HepG2 (cell line): ENCODE data around the gene AMN. TPM values are rescaled to one million over a fixed set of nuclear protein-coding genes. Genes with fewer than 3 reads are reported as not detected.

Experiments used
- ATAC-seq: fragments of 200-7000 bp; cut with Tn5 transposase; 3 replicates; pipeline ENCODE4 v1.9.1; 2020; ENCODE audit warnings: mild to moderate bottlenecking, moderate library complexity
- BruUV-seq: library from RNA; stranded (reverse); fragments of 400-500 nt; replicated peaks from 2 replicates; lab custom pipeline; 2021; lab: Mats Ljungman, UMichigan
- CTCF ChIA-PET: fragments of 300-600 bp; formaldehyde crosslinking; extraction: SDS; loops from one replicate; lab custom pipeline; 2021; ENCODE audit warnings: low total read pairs, inconsistent platforms, low intra/inter-chr PET ratio; lab: Yijun Ruan, JAX
- POLR2A ChIA-PET: fragments of 350-600 bp; sonication (Branson Sonifier 250); formaldehyde crosslinking; loops from one replicate; lab custom pipeline; 2020; ENCODE audit warnings: antibody characterized with exemption, inconsistent platforms; lab: Yijun Ruan, JAX
- DNase-seq: peaks from one replicate; pipeline ENCODE4 v3.0.0-alpha.2; 2015; ENCODE audit warnings: low spot score
- FAIRE-seq: peaks from 3 replicates; lab custom pipeline; 2011; peaks lifted over from hg19 to GRCh38; lab: Jason Lieb, UNC
- H2AFZ ChIP-seq: one replicate; pipeline ENCODE4 v1.6.1; 2011; ENCODE audit warnings: low read length, inconsistent platforms
- H3K27ac ChIP-seq: fragments of 300-600 bp; 3 replicates; pipeline ENCODE4 v1.8.0; 2011; ENCODE audit warnings: mixed run types, mild to moderate bottlenecking, mixed read lengths, low read length, inconsistent platforms; ENCODE audit not compliant: insufficient read depth; ENCODE audit errors: extremely low read length
- H3K27me3 ChIP-seq, 2 experiments: fragments of 200-600 bp in 1 of 2; 2 replicates in 1 of 2; 3 replicates in 1 of 2; pipeline versions ENCODE4 v1.6.0 to v1.8.0; 2011; ENCODE audit warnings: low read length in 2 of 2, mild to moderate bottlenecking in 2 of 2, moderate library complexity in 2 of 2, inconsistent platforms in 1 of 2; ENCODE audit not compliant: insufficient read depth in 2 of 2, control insufficient read depth in 1 of 2
- H3K36me3 ChIP-seq, 2 experiments: fragments of 200-600 bp in 1 of 2; replicated peaks in 1 of 2; 2 replicates in 1 of 2; 3 replicates in 1 of 2; pipeline versions ENCODE4 v1.5.1 to v1.8.0; 2011; ENCODE audit warnings: low read length in 2 of 2, inconsistent platforms in 1 of 2; ENCODE audit not compliant: insufficient read depth in 2 of 2, control insufficient read depth in 1 of 2
- H3K4me1 ChIP-seq: 2 replicates; pipeline ENCODE4 v1.5.1; 2012; ENCODE audit warnings: low read length, inconsistent platforms; ENCODE audit not compliant: insufficient read depth
- H3K4me2 ChIP-seq: 2 replicates; pipeline ENCODE4 v1.6.0; 2011; ENCODE audit warnings: low read depth, low read length, inconsistent platforms
- H3K4me3 ChIP-seq, 3 experiments: fragments of 200-600 bp in 1 of 3; sonication (generic), shearing (Covaris generic) in 1 of 3; replicated peaks in 1 of 3; 2 replicates each; pipeline ENCODE4 v1.5.1; 2011 to 2016; ENCODE audit warnings: low read length in 3 of 3, inconsistent platforms in 2 of 3, low read depth in 2 of 3, mild to moderate bottlenecking in 2 of 3, control low read depth in 1 of 3, mixed read lengths in 1 of 3; ENCODE audit not compliant: insufficient read depth in 1 of 3
- H3K79me2 ChIP-seq: one replicate; pipeline ENCODE4 v1.6.1; 2011; ENCODE audit warnings: low read length, inconsistent platforms; ENCODE audit not compliant: insufficient read depth
- H3K9ac ChIP-seq: 2 replicates; pipeline ENCODE4 v1.6.0; 2011; ENCODE audit warnings: mild to moderate bottlenecking, low read depth, low read length, inconsistent platforms; ENCODE audit not compliant: insufficient read depth
- H3K9me3 ChIP-seq: 2 replicates; pipeline ENCODE4 v1.5.1; 2012; ENCODE audit warnings: mild to moderate bottlenecking, low read length
- H4K20me1 ChIP-seq: 2 replicates; pipeline ENCODE4 v1.6.0; 2011; ENCODE audit warnings: inconsistent platforms, mild to moderate bottlenecking, low read length, moderate library complexity; ENCODE audit not compliant: insufficient read depth
- ATF7-NPFF ChIP-seq: sonication (generic); formaldehyde crosslinking; IDR thresholded peaks from 2 replicates; pipeline ENCODE4 v1.8.1; 2023; ENCODE audit warnings: mild to moderate bottlenecking, low read depth, missing genetic modification reagents, moderate library complexity
- HNRNPLL ChIP-seq: fragments of 200-400 bp; formaldehyde crosslinking; IDR thresholded peaks from 2 replicates; pipeline ENCODE4 v1.6.1; 2017; ENCODE audit warnings: mild to moderate bottlenecking, low read depth, low read length; ENCODE audit not compliant: poor library complexity, severe bottlenecking
- KMT2A ChIP-seq: sonication (generic); formaldehyde crosslinking; IDR thresholded peaks from 2 replicates; pipeline ENCODE4 v1.4.0; 2020; ENCODE audit warnings: missing genetic modification reagents
- SP2 ChIP-seq: sonication (generic); formaldehyde crosslinking; IDR thresholded peaks from 2 replicates; pipeline ENCODE4 v1.5.1; 2020; ENCODE audit warnings: mild to moderate bottlenecking, missing genetic modification reagents
- ZNF496 ChIP-seq: sonication (generic); formaldehyde crosslinking; IDR thresholded peaks from 2 replicates; pipeline ENCODE4 v1.8.1; 2023; ENCODE audit warnings: mild to moderate bottlenecking, moderate library complexity, missing genetic modification reagents; ENCODE audit not compliant: insufficient replicate concordance
- ZNF607 ChIP-seq: sonication (generic); formaldehyde crosslinking; IDR thresholded peaks from 2 replicates; pipeline ENCODE4 v1.5.1; 2020; ENCODE audit warnings: missing genetic modification reagents, mild to moderate bottlenecking, borderline replicate concordance
- ZNF674 ChIP-seq: sonication (generic); formaldehyde crosslinking; IDR thresholded peaks from 2 replicates; pipeline ENCODE4 v1.5.0; 2020; ENCODE audit warnings: low read depth, mild to moderate bottlenecking, missing genetic modification reagents
- WGBS: methylation state at CpG from one replicate; pipeline ENCODE4 v1.1.6; 2017; ENCODE audit warnings: low lambda C conversion rate; 5-methylcytosine and 5-hydroxymethylcytosine counted together
- in situ Hi-C: cut with HindIII; loops from 2 replicates; pipeline ENCODE4 v1.10.0; 2017; ENCODE audit warnings: low pct_unique_long_range_greater_than_20kb; ENCODE audit not compliant: extremely low pct_ligation_motif_present
- intact Hi-C: fragments of 100-400 bp; cut with micrococcal nuclease; formaldehyde crosslinking; loops from one replicate; pipeline ENCODE4 v1.10.0; 2022; ENCODE audit not compliant: unreplicated experiment
- polyA plus RNA-seq, 8 experiments: library from polyadenylated mRNA; depleted of rRNA in 3 of 8; stranded (reverse) in 7 of 8; unstranded in 1 of 8; fragments of >200 nt; fragmentation: Illumina TruSeq in 4 of 8; extraction: Trizol in 4 of 8; gene quantifications; 2 replicates each; pipeline versions ENCODE4 v1.2.1 to v1.2.3, GENCODE V29; 2011 to 2016; ENCODE audit warnings: low read depth in 4 of 8, missing spikeins in 1 of 8, mixed read lengths in 1 of 8; ENCODE audit not compliant: insufficient read depth in 1 of 8
- total RNA-seq, 5 experiments: library from RNA; depleted of rRNA; stranded (reverse); fragments of >200 nt; fragmentation: Illumina TruSeq; extraction: Trizol; gene quantifications; 2 replicates each; pipeline ENCODE4 v1.2.3, GENCODE V29; 2016; ENCODE audit warnings: low read depth in 1 of 5
- TF ChIP-seq, protein P1 (sequence below): sonication (generic); formaldehyde crosslinking; conservative IDR thresholded peaks from 2 replicates; pipeline ENCODE4 v1.4.0; 2020; ENCODE audit warnings: missing genetic modification reagents

Gene AMN
- total and polyA plus RNA-seq, 2 of the 13 experiments (the other 11 are each of a cell fraction or from before 2014, with no cell fraction given) = 9.8 to 33.1 TPM

DNA sequence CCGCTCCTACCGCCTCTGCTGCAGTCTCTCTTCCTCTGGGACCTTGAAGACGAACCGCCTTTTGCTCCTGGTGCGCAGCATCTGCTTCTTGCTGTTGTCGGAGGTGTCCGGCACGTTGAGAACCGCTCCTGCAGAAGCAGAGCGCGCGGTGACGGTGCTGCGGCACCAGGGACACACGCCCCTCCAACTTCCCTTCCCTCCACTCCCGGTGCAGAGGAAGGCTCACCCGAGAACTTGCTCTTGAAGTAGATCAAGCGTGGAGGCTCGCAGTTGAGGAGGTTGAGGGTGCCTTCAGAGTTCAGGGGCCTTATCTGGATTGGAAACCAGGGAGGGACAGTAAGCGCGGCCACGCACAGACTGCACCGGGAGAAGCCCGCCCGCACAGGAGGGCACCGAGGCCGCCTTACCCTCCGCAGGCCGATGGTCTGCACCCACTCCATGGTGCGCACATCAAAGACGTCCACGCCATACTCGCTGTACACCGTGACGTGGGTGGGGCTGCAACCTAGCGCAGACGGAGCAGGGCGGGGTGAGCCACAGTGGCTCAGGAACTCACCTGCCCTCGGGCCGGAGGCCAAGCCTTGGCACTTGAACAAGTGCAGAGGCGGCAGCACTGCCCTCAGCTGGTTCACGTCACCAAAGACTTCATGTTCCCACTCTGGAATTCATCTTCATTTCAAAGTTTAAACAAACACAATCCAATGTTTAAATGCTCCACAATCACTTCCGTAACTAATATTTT, 17.5 kb downstream of the AMN start (continued):
- TF ChIP-seq ZNF674 (CRISPR knock-in tag) = no peak
- TF ChIP-seq ATF7-NPFF (CRISPR knock-in tag) = no peak
- TF ChIP-seq SP2 = no peak
- TF ChIP-seq HNRNPLL = no peak

DNA sequence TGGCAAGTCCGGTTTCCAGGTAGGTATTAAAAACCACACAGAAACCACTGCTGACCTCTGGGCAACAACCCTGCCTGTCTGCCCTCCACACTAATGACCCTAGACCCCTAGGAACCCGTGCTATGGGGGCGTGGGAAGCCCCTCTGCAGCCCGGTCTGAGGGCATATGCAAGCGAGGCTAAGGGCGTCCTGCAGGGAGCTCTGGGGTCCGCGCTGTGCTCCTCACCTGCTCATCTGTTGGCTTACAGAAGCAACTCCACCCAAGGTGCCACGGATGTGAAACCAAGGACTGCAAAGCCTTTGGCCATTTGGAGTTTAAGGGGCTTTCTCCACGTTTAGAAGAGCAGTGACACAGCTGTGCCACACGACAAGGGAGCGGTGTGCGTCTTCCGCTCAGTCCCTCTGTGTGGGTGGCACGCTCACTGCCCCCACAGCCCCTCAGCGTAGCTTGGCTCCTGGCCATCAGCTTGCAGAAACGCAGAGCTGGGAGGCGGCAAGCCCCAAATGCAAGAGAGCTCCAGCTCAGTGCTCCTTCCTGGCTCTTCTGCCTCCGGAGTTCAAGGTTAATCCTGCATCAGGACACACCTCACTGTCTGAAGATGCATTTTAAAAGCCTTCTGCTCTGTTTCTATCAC, 18.4 kb downstream of the AMN start:
- FAIRE-seq (no peak), ATAC-seq (no peak), DNase-seq (no peak)
- no peak overlapping the region for H3K27ac ChIP-seq
- H4K20me1 ChIP-seq = no peaks in the 10 kb centered on the region
- no peaks in the 10 kb centered on the region for H3K9me3 ChIP-seq
- no peaks in the 10 kb centered on the region for H3K79me2 ChIP-seq
- peaks cover 5 to 13% of the 10 kb centered on the region in 2 experiments; a peak in 4 of 5 replicates for H3K36me3 ChIP-seq
- no peak overlapping the region for H2AFZ ChIP-seq
- H3K4me2 ChIP-seq = no peak overlapping the region
- no peaks in the 10 kb centered on the region for H3K4me1 ChIP-seq
- no peak overlapping the region for H3K9ac ChIP-seq
- no TSS peak for BruUV-seq
- 95% methylated on average over 9 of the region's 19 CpGs for WGBS
- in situ Hi-C loops = no loop called here
- no peak overlapping the region for H3K4me3 ChIP-seq
- TF ChIP-seq ZNF496 (no peak), KMT2A (no peak), ZNF607 (CRISPR knock-in tag) (no peak)
- TF ChIP-seq, protein P1, sequence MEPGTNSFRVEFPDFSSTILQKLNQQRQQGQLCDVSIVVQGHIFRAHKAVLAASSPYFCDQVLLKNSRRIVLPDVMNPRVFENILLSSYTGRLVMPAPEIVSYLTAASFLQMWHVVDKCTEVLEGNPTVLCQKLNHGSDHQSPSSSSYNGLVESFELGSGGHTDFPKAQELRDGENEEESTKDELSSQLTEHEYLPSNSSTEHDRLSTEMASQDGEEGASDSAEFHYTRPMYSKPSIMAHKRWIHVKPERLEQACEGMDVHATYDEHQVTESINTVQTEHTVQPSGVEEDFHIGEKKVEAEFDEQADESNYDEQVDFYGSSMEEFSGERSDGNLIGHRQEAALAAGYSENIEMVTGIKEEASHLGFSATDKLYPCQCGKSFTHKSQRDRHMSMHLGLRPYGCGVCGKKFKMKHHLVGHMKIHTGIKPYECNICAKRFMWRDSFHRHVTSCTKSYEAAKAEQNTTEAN (CRISPR knock-in tag) = no peak
- CTCF ChIA-PET = no interaction called here
- H3K27me3 ChIP-seq = no peaks in the 10 kb centered on the region
- intact Hi-C loops = no loop called here
- POLR2A ChIA-PET = no interaction called here
